H1 (cell line): ENCODE results near the gene TINAG. TPM values are rescaled to one million over a fixed set of nuclear protein-coding genes. Genes with fewer than 3 reads are reported as not detected.

ENCODE experiments used
- CTCF ChIA-PET: fragments of 300-600 bp; sonication (Branson Sonifier 250); formaldehyde crosslinking; loops from one replicate; lab custom pipeline; 2021; ENCODE audit not compliant: partially characterized antibody; lab: Charles Lee
- POLR2A ChIA-PET: fragments of 300-600 bp; sonication (Branson Sonifier 250); formaldehyde crosslinking; loops from one replicate; lab custom pipeline; 2021; ENCODE audit warnings: inconsistent platforms; ENCODE audit not compliant: partially characterized antibody; lab: Charles Lee
- DNase-seq, 2 experiments: peaks; one replicate each; pipeline versions ENCODE4 v3.0.0 to v3.0.0-alpha.2; 2010 to 2022; ENCODE audit warnings: low spot score in 2 of 2, low read depth in 1 of 2, mixed read lengths in 1 of 2
- FAIRE-seq: peaks from 2 replicates; lab custom pipeline; 2011; peaks lifted over from hg19 to GRCh38; lab: Jason Lieb, UNC
- H2AFZ ChIP-seq: 2 replicates; pipeline ENCODE4 v1.8.1; 2012; ENCODE audit warnings: low read length, inconsistent platforms
- H2AK5ac ChIP-seq: 2 replicates; pipeline ENCODE4 v1.6.1; 2013; ENCODE audit warnings: low read depth, low read length
- H2BK120ac ChIP-seq: replicated peaks from 2 replicates; pipeline ENCODE3; 2013; ENCODE audit warnings: low read depth, low read length, inconsistent platforms
- H2BK12ac ChIP-seq: 2 replicates; pipeline ENCODE4 v1.6.1; 2013; ENCODE audit warnings: low read depth, low read length
- H2BK15ac ChIP-seq: 2 replicates; pipeline ENCODE4 v1.6.1; 2013; ENCODE audit warnings: low read length
- H2BK20ac ChIP-seq: 2 replicates; pipeline ENCODE4 v1.6.1; 2013; ENCODE audit warnings: low read length
- H2BK5ac ChIP-seq: 2 replicates; pipeline ENCODE4 v1.6.1; 2013; ENCODE audit warnings: low read depth, low read length
- H3K14ac ChIP-seq: 2 replicates; pipeline ENCODE4 v1.6.1; 2013; ENCODE audit warnings: inconsistent platforms; ENCODE audit not compliant: insufficient read length
- H3K18ac ChIP-seq: 2 replicates; pipeline ENCODE4 v1.6.1; 2013; ENCODE audit warnings: low read length; ENCODE audit errors: extremely low read depth
- H3K23ac ChIP-seq: 2 replicates; pipeline ENCODE4 v1.6.1; 2013; ENCODE audit warnings: inconsistent platforms; ENCODE audit not compliant: insufficient read length
- H3K23me2 ChIP-seq: 2 replicates; pipeline ENCODE4 v1.6.1; 2013; ENCODE audit warnings: low read depth, low read length
- H3K27ac ChIP-seq: 2 replicates; pipeline ENCODE4 v1.6.1; 2011; ENCODE audit warnings: low read depth, low read length, inconsistent platforms
- H3K27me3 ChIP-seq, 4 experiments: replicated peaks in 1 of 4; 1 replicate in 1 of 4; 2 replicates in 3 of 4; pipeline versions ENCODE4 v1.6.1 to v1.8.1; 2011 to 2013; ENCODE audit warnings: low read length in 3 of 4, mild to moderate bottlenecking in 3 of 4, inconsistent platforms in 2 of 4, mixed read lengths in 2 of 4, moderate library complexity in 1 of 4; ENCODE audit not compliant: control insufficient read depth in 3 of 4, insufficient read depth in 3 of 4; ENCODE audit errors: extremely low read depth in 1 of 4
- H3K36me3 ChIP-seq, 4 experiments: 2 replicates each; pipeline versions ENCODE4 v1.6.1 to v1.8.1; 2011 to 2013; ENCODE audit warnings: mild to moderate bottlenecking in 4 of 4, low read length in 3 of 4, moderate library complexity in 2 of 4, control low read depth in 1 of 4, inconsistent platforms in 1 of 4; ENCODE audit not compliant: insufficient read depth in 4 of 4, control insufficient read depth in 2 of 4
- H3K4ac ChIP-seq: replicated peaks from 2 replicates; pipeline ENCODE3; 2013; ENCODE audit warnings: low read length, low read depth, mixed read lengths, inconsistent platforms; ENCODE audit not compliant: insufficient read length
- H3K4me1 ChIP-seq, 4 experiments: replicated peaks in 1 of 4; 1 replicate in 1 of 4; 2 replicates in 3 of 4; pipeline versions ENCODE4 v1.6.1 to v1.8.1; 2011 to 2013; ENCODE audit warnings: low read length in 3 of 4, inconsistent platforms in 2 of 4, mixed read lengths in 1 of 4; ENCODE audit not compliant: insufficient read depth in 4 of 4, control insufficient read depth in 3 of 4
- H3K4me2 ChIP-seq, 2 experiments: 2 replicates each; pipeline versions ENCODE4 v1.6.1 to v1.8.1; 2011 to 2013; ENCODE audit warnings: low read depth in 2 of 2, low read length in 2 of 2, control low read depth in 1 of 2, inconsistent platforms in 1 of 2, mild to moderate bottlenecking in 1 of 2; ENCODE audit not compliant: insufficient read depth in 1 of 2
- H3K4me3 ChIP-seq, 4 experiments: fragments of 200-600, 300-600 bp in 1 of 4; sonication (generic), shearing (Covaris generic), sonication (Bioruptor Twin) in 1 of 4; 2 replicates each; pipeline versions ENCODE4 v1.5.1 to v1.8.1; 2011 to 2016; ENCODE audit warnings: low read length in 4 of 4, low read depth in 3 of 4, control low read depth in 2 of 4, inconsistent platforms in 2 of 4, mild to moderate bottlenecking in 2 of 4, mixed read lengths in 1 of 4, moderate library complexity in 1 of 4; ENCODE audit not compliant: insufficient read depth in 2 of 4; ENCODE audit errors: extremely low read depth in 1 of 4
- H3K56ac ChIP-seq: replicated peaks from 2 replicates; pipeline ENCODE3; 2013; ENCODE audit warnings: low read depth, mild to moderate bottlenecking, mixed read lengths, low read length, inconsistent platforms; ENCODE audit not compliant: insufficient read length
- H3K79me1 ChIP-seq: 2 replicates; pipeline ENCODE4 v1.6.1; 2013; ENCODE audit warnings: low read depth, low read length, control low read depth
- H3K79me2 ChIP-seq, 2 experiments: 2 replicates each; pipeline versions ENCODE4 v1.6.1 to v1.8.1; 2012 to 2013; ENCODE audit warnings: low read length in 2 of 2, mild to moderate bottlenecking in 2 of 2, inconsistent platforms in 1 of 2; ENCODE audit not compliant: insufficient read depth in 2 of 2, control insufficient read depth in 1 of 2
- H3K9ac ChIP-seq, 4 experiments: replicated peaks in 1 of 4; 1 replicate in 1 of 4; 2 replicates in 3 of 4; pipeline versions ENCODE4 v1.6.1 to v1.8.1; 2011 to 2013; ENCODE audit warnings: low read depth in 3 of 4, low read length in 3 of 4, control low read depth in 2 of 4, mild to moderate bottlenecking in 2 of 4, moderate library complexity in 2 of 4, inconsistent platforms in 1 of 4; ENCODE audit errors: extremely low read depth in 1 of 4
- H3K9me3 ChIP-seq, 2 experiments: 2 replicates each; pipeline versions ENCODE4 v1.6.1 to v1.8.1; 2012 to 2013; ENCODE audit warnings: mild to moderate bottlenecking in 2 of 2, moderate library complexity in 2 of 2, control low read depth in 1 of 2, inconsistent platforms in 1 of 2, low read depth in 1 of 2, low read length in 1 of 2, mixed read lengths in 1 of 2; ENCODE audit not compliant: insufficient read depth in 2 of 2
- H4K20me1 ChIP-seq, 2 experiments: replicated peaks in 1 of 2; 2 replicates each; pipeline versions ENCODE3 to v1.8.1; 2011 to 2013; ENCODE audit warnings: inconsistent platforms in 2 of 2, low read length in 2 of 2, mild to moderate bottlenecking in 1 of 2; ENCODE audit not compliant: insufficient read depth in 2 of 2, control insufficient read depth in 1 of 2
- H4K5ac ChIP-seq: 2 replicates; pipeline ENCODE4 v1.6.1; 2013; ENCODE audit warnings: low read length, low read depth, mixed read lengths, inconsistent platforms; ENCODE audit not compliant: insufficient read length
- H4K8ac ChIP-seq: 2 replicates; pipeline ENCODE4 v1.8.0; 2013; ENCODE audit warnings: mild to moderate bottlenecking, moderate library complexity, low read length, inconsistent platforms; ENCODE audit not compliant: insufficient read depth; ENCODE audit errors: extremely low read depth
- H4K91ac ChIP-seq: replicated peaks from 2 replicates; pipeline ENCODE3; 2013; ENCODE audit warnings: low read length, mixed read lengths, inconsistent platforms; ENCODE audit not compliant: insufficient read length
- BCL11A ChIP-seq, 2 experiments: IDR thresholded peaks; one replicate each; pipeline ENCODE4 v1.6.1; 2011; ENCODE audit warnings: low read depth in 2 of 2, low read length in 2 of 2, mild to moderate bottlenecking in 2 of 2
- EZH2 ChIP-seq: fragments of 200-600 bp; sonication (generic); IDR thresholded peaks from 2 replicates; pipeline ENCODE4 v1.7.1; 2012; ENCODE audit warnings: low read depth, mild to moderate bottlenecking, moderate library complexity, low read length, inconsistent platforms; ENCODE audit not compliant: severe bottlenecking
- GABPA ChIP-seq: IDR thresholded peaks from 2 replicates; pipeline ENCODE4 v1.6.1; 2011; ENCODE audit warnings: mild to moderate bottlenecking, low read length, moderate library complexity, borderline replicate concordance; ENCODE audit not compliant: insufficient read depth
- KDM5A ChIP-seq: fragments of 200-600 bp; IDR thresholded peaks from 2 replicates; pipeline ENCODE4 v1.7.1; 2012; ENCODE audit warnings: mild to moderate bottlenecking, low read length, inconsistent platforms, mixed read lengths
- MAFK ChIP-seq: IDR thresholded peaks from 2 replicates; pipeline ENCODE4 v1.6.1; 2012; ENCODE audit warnings: low read depth, mild to moderate bottlenecking, improper control_type of control experiment, low read length
- NANOG ChIP-seq: IDR thresholded peaks from 2 replicates; pipeline ENCODE4 v1.6.1; 2011; ENCODE audit warnings: low read length, low read depth, mild to moderate bottlenecking, inconsistent platforms; ENCODE audit not compliant: insufficient read depth, poor library complexity, severe bottlenecking
- POLR2A ChIP-seq, 2 experiments: IDR thresholded peaks; 1 replicate in 1 of 2; 2 replicates in 1 of 2; pipeline ENCODE4 v1.6.1; 2011; ENCODE audit warnings: low read depth in 2 of 2, low read length in 2 of 2, mild to moderate bottlenecking in 2 of 2; ENCODE audit errors: control extremely low read depth in 1 of 2
- SIX5 ChIP-seq: IDR thresholded peaks from 2 replicates; pipeline ENCODE4 v1.6.1; 2011; ENCODE audit warnings: mild to moderate bottlenecking, low read depth, low read length
- SP1 ChIP-seq: IDR thresholded peaks from 2 replicates; pipeline ENCODE4 v1.6.1; 2011; ENCODE audit warnings: low read depth, low read length
- TAF1 ChIP-seq: IDR thresholded peaks from 2 replicates; pipeline ENCODE4 v1.6.1; 2011; ENCODE audit warnings: mild to moderate bottlenecking, low read depth, low read length
- WGBS, 2 experiments: shearing (Covaris generic) in 1 of 2; methylation state at CpG; one replicate each; pipeline versions ENCODE4 v1.1.6 to v1.1.7; 2013 to 2015; ENCODE audit warnings: low lambda C conversion rate in 2 of 2, mixed read lengths in 2 of 2, inconsistent platforms in 1 of 2, low coverage in 1 of 2, missing lambda C conversion rate in 1 of 2; ENCODE audit not compliant: insufficient replicate concordance in 2 of 2, insufficient coverage in 1 of 2, insufficient read length in 1 of 2; ENCODE audit errors: extremely low coverage in 1 of 2, missing lambda C conversion rate in 1 of 2; 5-methylcytosine and 5-hydroxymethylcytosine counted together
- polyA plus RNA-seq, 7 experiments: library from polyadenylated mRNA; depleted of rRNA in 3 of 7; stranded (reverse) in 5 of 7; unstranded in 2 of 7; fragments of >200 nt in 5 of 7; fragments of 200-250 nt in 2 of 7; gene quantifications; 1 replicate in 5 of 7; 2 replicates in 1 of 7; 4 replicates in 1 of 7; pipeline versions ENCODE4 v1.2.1 to v1.2.3, GENCODE V29; 2011 to 2013; ENCODE audit warnings: missing spikeins in 2 of 7, mixed read lengths in 2 of 7
- total RNA-seq: library from RNA; stranded (reverse); fragmentation: NEBNext Ultra II Directional; extraction: Animal tissue kit (Norgen Biotek cat#: 25700); gene quantifications from 2 replicates; pipeline ENCODE4 v1.2.1, GENCODE V29; 2021
- TF ChIP-seq, protein P1 (sequence below): IDR thresholded peaks from 2 replicates; pipeline ENCODE4 v1.6.1; 2011; ENCODE audit warnings: low read depth, mild to moderate bottlenecking, low read length; ENCODE audit not compliant: insufficient read depth
- TF ChIP-seq, protein P2 (sequence below), 3 experiments: IDR thresholded peaks; 1 replicate in 2 of 3; 2 replicates in 1 of 3; pipeline versions ENCODE4 v1.5.1 to v1.6.1; 2011; ENCODE audit warnings: low read length in 3 of 3, mild to moderate bottlenecking in 3 of 3, inconsistent platforms in 2 of 3, low read depth in 1 of 3, moderate library complexity in 1 of 3; ENCODE audit not compliant: insufficient read depth in 1 of 3; ENCODE audit errors: control extremely low read depth in 1 of 3

Gene TINAG
- total and polyA plus RNA-seq, 2 of the 8 experiments (the other 6 are each of a cell fraction or from before 2014, with no cell fraction given) = not detected

DNA sequence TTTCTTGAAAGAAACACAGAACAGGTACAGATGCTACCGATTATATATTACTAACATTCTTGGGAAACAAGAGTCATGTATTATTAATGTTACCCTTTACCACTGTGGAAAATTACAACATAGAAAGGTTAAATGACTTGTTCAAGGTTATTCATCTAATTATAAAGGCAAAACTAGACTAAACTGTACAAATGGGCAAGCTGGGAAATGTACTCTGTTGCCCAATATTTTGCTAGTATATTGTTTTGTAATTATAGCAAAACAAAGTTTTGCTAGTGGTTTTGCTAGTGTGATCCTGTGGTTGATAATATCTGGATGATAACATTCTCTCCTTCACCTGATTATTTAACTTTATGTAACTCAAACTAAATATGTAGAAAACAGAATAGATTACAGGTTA is 96.5 kb downstream of the TINAG start:
- H2BK120ac ChIP-seq = no peak overlapping the region
- no peak overlapping the region for H2BK20ac ChIP-seq
- no peak overlapping the region for H2AK5ac ChIP-seq
- no peak overlapping the region for H2BK5ac ChIP-seq
- H3K27me3 ChIP-seq = no peaks in the 10 kb centered on the region
- H3K4me3 ChIP-seq = no peak overlapping the region
- no peaks in the 10 kb centered on the region for H3K79me1 ChIP-seq
- no peaks in the 10 kb centered on the region for H3K4me1 ChIP-seq
- H3K4me2 ChIP-seq = no peak overlapping the region
- H4K8ac ChIP-seq = no peak overlapping the region
- no peak overlapping the region for H3K27ac ChIP-seq
- no peak overlapping the region for H2AFZ ChIP-seq
- no peak overlapping the region for H2BK12ac ChIP-seq
- no peaks in the 10 kb centered on the region for H3K79me2 ChIP-seq
- H4K91ac ChIP-seq = no peak overlapping the region
- H3K9ac ChIP-seq = no peak overlapping the region
- no peaks in the 10 kb centered on the region for H4K20me1 ChIP-seq
- no peaks in the 10 kb centered on the region for H3K9me3 ChIP-seq
- POLR2A ChIA-PET = no interaction called here
- CTCF ChIA-PET = no interaction called here
- FAIRE-seq = no peak
- no peak overlapping the region for H3K18ac ChIP-seq
- no peak overlapping the region for H3K23ac ChIP-seq
- H3K56ac ChIP-seq = no peak overlapping the region
- H3K23me2 ChIP-seq = no peaks in the 10 kb centered on the region
- H4K5ac ChIP-seq = no peak overlapping the region
- H3K4ac ChIP-seq = no peak overlapping the region
- H3K36me3 ChIP-seq = no peaks in the 10 kb centered on the region
- no peak overlapping the region for H3K14ac ChIP-seq
- no peak for DNase-seq
- 86% methylated on average over 1 of the region's 1 CpG; no CpG with 5 or more reads in 1 of the 2 experiments for WGBS, 2 experiments
- no peak overlapping the region for H2BK15ac ChIP-seq
- TF ChIP-seq BCL11A (IDR thresholded peaks at IDR 0.05; ENCODE audit: low read depth in 2 of 2, low read length in 2 of 2) (no peak), EZH2 (no peak), SIX5 (no peak), NANOG (no peak), SP1 (no peak), MAFK (no peak), GABPA (no peak), KDM5A (no peak), TAF1 (no peak), POLR2A (IDR thresholded peaks at IDR 0.05; ENCODE audit: control extremely low read depth in 1 of 2, low read depth in 2 of 2, low read length in 2 of 2) (no peak)
- TF ChIP-seq, protein P1, sequence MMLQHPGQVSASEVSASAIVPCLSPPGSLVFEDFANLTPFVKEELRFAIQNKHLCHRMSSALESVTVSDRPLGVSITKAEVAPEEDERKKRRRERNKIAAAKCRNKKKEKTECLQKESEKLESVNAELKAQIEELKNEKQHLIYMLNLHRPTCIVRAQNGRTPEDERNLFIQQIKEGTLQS = no peak
- TF ChIP-seq, protein P2, sequence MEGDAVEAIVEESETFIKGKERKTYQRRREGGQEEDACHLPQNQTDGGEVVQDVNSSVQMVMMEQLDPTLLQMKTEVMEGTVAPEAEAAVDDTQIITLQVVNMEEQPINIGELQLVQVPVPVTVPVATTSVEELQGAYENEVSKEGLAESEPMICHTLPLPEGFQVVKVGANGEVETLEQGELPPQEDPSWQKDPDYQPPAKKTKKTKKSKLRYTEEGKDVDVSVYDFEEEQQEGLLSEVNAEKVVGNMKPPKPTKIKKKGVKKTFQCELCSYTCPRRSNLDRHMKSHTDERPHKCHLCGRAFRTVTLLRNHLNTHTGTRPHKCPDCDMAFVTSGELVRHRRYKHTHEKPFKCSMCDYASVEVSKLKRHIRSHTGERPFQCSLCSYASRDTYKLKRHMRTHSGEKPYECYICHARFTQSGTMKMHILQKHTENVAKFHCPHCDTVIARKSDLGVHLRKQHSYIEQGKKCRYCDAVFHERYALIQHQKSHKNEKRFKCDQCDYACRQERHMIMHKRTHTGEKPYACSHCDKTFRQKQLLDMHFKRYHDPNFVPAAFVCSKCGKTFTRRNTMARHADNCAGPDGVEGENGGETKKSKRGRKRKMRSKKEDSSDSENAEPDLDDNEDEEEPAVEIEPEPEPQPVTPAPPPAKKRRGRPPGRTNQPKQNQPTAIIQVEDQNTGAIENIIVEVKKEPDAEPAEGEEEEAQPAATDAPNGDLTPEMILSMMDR (IDR thresholded peaks at IDR 0.05; ENCODE audit: control extremely low read depth in 1 of 3, insufficient read depth in 1 of 3, low read depth in 1 of 3, low read length in 3 of 3) = no peak
